Measurements from ENCODE around the gene DNASE2.
A peak's percentile ranks its signal among the peaks of the same experiment; 100 is the strongest.
"Not testable (repeated sequence)": the region's sequence is repeated elsewhere in the genome, so short reads cannot be mapped to it uniquely, and the experiment has no call there.

DNASE2 gene

GRCh38 chr19:12856653-12857052, 24.6 kb downstream of the DNASE2 start:
- no peaks in the 10 kb centered on the region for H3K36me3 ChIP-seq (ENCODE audit: control insufficient read depth in 1 of 2, insufficient read depth in 2 of 2, low read length in 2 of 2)
- no peak overlapping the region for H3K18ac ChIP-seq (ENCODE audit: low read length)
- DNase-seq, result no peak
- H3K79me2 ChIP-seq (ENCODE audit: control insufficient read depth, insufficient read depth, low read length, poor library complexity), result no peaks in the 10 kb centered on the region
- no peak overlapping the region for H3K14ac ChIP-seq (ENCODE audit: low read length)
- no CpG with 5 or more reads among the region's 1 CpG for WGBS (ENCODE audit: extremely low coverage, insufficient coverage, insufficient read length)
- H3K27me3 ChIP-seq (ENCODE audit: insufficient read depth, low read length), result no peaks in the 10 kb centered on the region
- no peak overlapping the region for H2AFZ ChIP-seq (ENCODE audit: insufficient read depth, low read length, poor library complexity)
- H3K9me3 ChIP-seq (ENCODE audit: insufficient read depth, low read depth, low read length), result no peaks in the 10 kb centered on the region
- no peak overlapping the region for H4K8ac ChIP-seq (ENCODE audit: low read depth, low read length)
- no peak overlapping the region for H3K9ac ChIP-seq (ENCODE audit: low read length)
- H4K91ac ChIP-seq (ENCODE audit: low read depth, low read length), result no peak overlapping the region
- H3K4me3 ChIP-seq (ENCODE audit: low read depth, low read length), result no peak overlapping the region
- H2AK5ac ChIP-seq (ENCODE audit: low read length), result no peak overlapping the region
- H4K12ac ChIP-seq (ENCODE audit: low read depth, low read length), result no peak overlapping the region
- no peaks in the 10 kb centered on the region for H3K79me1 ChIP-seq (ENCODE audit: low read length)
- H2BK120ac ChIP-seq (ENCODE audit: insufficient read depth, low read length, poor library complexity), result no peak overlapping the region
- H2BK5ac ChIP-seq (ENCODE audit: low read depth, low read length, poor library complexity), result no peak overlapping the region
- no peak overlapping the region for H3K4ac ChIP-seq (ENCODE audit: low read depth, low read length)
- no peak overlapping the region for H3K4me2 ChIP-seq (ENCODE audit: low read length)
- H3K27ac ChIP-seq (ENCODE audit: low read depth, low read length), result no peak overlapping the region
- H2BK12ac ChIP-seq (ENCODE audit: low read length), result no peak overlapping the region
- H3K23ac ChIP-seq (ENCODE audit: low read length), result no peak overlapping the region
- no peaks in the 10 kb centered on the region for H3K4me1 ChIP-seq (ENCODE audit: control insufficient read depth in 1 of 2, insufficient read depth in 2 of 2, low read length in 2 of 2)

- Histone ChIP-seq H3K18ac (ENCODE audit: low read length) (no peak overlapping the region), H3K79me1 (ENCODE audit: low read length) (no peaks in the 10 kb centered on the region), H3K4me2 (ENCODE audit: low read length) (peak overlapping the region; percentile 57), H2AFZ (ENCODE audit: insufficient read depth, low read length, poor library complexity) (peak overlapping the region; percentile 57), H2BK5ac (ENCODE audit: low read depth, low read length, poor library complexity) (no peak overlapping the region), H3K9ac (ENCODE audit: low read length) (no peak overlapping the region), H4K8ac (ENCODE audit: low read depth, low read length) (peak overlapping the region; percentile 8), H3K27ac (ENCODE audit: low read depth, low read length) (no peak overlapping the region), H3K23ac (ENCODE audit: low read length) (no peak overlapping the region), H3K36me3 (ENCODE audit: control insufficient read depth in 1 of 2, insufficient read depth in 2 of 2, low read length in 2 of 2) (no peaks in the 10 kb centered on the region), H3K4me3 (ENCODE audit: low read depth, low read length) (no peak overlapping the region), H3K14ac (ENCODE audit: low read length) (no peak overlapping the region), H2BK120ac (ENCODE audit: insufficient read depth, low read length, poor library complexity) (no peak overlapping the region), H3K9me3 (ENCODE audit: insufficient read depth, low read depth, low read length) (peaks cover 3% of the 10 kb centered on the region), H2BK12ac (ENCODE audit: low read length) (no peak overlapping the region), H2AK5ac (ENCODE audit: low read length) (no peak overlapping the region), H4K91ac (ENCODE audit: low read depth, low read length) (no peak overlapping the region), H3K4ac (ENCODE audit: low read depth, low read length) (no peak overlapping the region), H3K79me2 (ENCODE audit: control insufficient read depth, insufficient read depth, low read length, poor library complexity) (no peaks in the 10 kb centered on the region), H3K4me1 (ENCODE audit: control insufficient read depth in 1 of 2, insufficient read depth in 2 of 2, low read length in 2 of 2) (peaks cover 0 to 3% of the 10 kb centered on the region in 2 experiments), H3K27me3 (ENCODE audit: insufficient read depth, low read length) (no peaks in the 10 kb centered on the region), H4K12ac (ENCODE audit: low read depth, low read length) (no peak overlapping the region)
- DNase-seq, result peak; percentile 82 to 90
- no CpG with 5 or more reads among the region's 69 CpGs for WGBS (ENCODE audit: extremely low coverage, insufficient coverage, insufficient read length)
These were observed 33.8 kb downstream of the DNASE2 start for GRCh38 chr19:12847159-12848139.

DNA sequence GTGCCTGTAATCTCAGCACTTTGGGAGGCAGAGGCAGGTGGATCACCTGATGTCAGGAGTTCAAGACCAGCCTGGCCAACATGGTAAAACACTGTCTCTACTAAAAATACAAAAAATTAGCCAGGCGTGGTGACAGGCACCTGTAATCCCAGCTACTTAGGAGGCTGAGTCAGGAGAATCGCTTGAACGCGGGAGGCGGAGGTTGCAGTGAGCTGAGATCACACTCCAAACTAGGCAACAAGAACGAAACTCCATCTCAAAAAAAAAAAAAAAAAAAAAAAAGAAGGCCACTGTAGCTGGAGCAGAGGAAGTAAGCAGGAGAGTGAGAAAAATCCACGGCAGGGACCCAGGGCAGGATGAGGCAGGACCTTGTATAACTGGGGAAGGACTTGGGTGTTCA, 34.6 kb downstream of the DNASE2 start:
- WGBS (ENCODE audit: extremely low coverage, insufficient coverage, insufficient read length), result no CpG with 5 or more reads among the region's 7 CpGs

GRCh38 chr19:12843999-12844732, 37.1 kb downstream of the DNASE2 start:
- no peaks in the 10 kb centered on the region for H3K36me3 ChIP-seq (ENCODE audit: control insufficient read depth in 1 of 2, insufficient read depth in 2 of 2, low read length in 2 of 2)
- H3K4ac ChIP-seq (ENCODE audit: low read depth, low read length), result no peak overlapping the region
- H4K12ac ChIP-seq (ENCODE audit: low read depth, low read length), result no peak overlapping the region
- H2BK12ac ChIP-seq (ENCODE audit: low read length), result no peak overlapping the region
- H3K18ac ChIP-seq (ENCODE audit: low read length), result no peak overlapping the region
- no peak overlapping the region for H4K91ac ChIP-seq (ENCODE audit: low read depth, low read length)
- no peak overlapping the region for H3K4me2 ChIP-seq (ENCODE audit: low read length)
- no peak overlapping the region for H3K27ac ChIP-seq (ENCODE audit: low read depth, low read length)
- no peak overlapping the region for H3K14ac ChIP-seq (ENCODE audit: low read length)
- H3K27me3 ChIP-seq (ENCODE audit: insufficient read depth, low read length), result peaks cover 4% of the 10 kb centered on the region
- no peak overlapping the region for H3K23ac ChIP-seq (ENCODE audit: low read length)
- H2BK5ac ChIP-seq (ENCODE audit: low read depth, low read length, poor library complexity), result no peak overlapping the region
- H4K8ac ChIP-seq (ENCODE audit: low read depth, low read length), result no peak overlapping the region
- H2AFZ ChIP-seq (ENCODE audit: insufficient read depth, low read length, poor library complexity), result no peak overlapping the region
- H3K79me1 ChIP-seq (ENCODE audit: low read length), result no peaks in the 10 kb centered on the region
- peaks cover 8% of the 10 kb centered on the region for H3K9me3 ChIP-seq (ENCODE audit: insufficient read depth, low read depth, low read length)
- H3K4me1 ChIP-seq (ENCODE audit: control insufficient read depth in 1 of 2, insufficient read depth in 2 of 2, low read length in 2 of 2), result peaks cover 3 to 10% of the 10 kb centered on the region in 2 experiments
- no CpG with 5 or more reads among the region's 3 CpGs for WGBS (ENCODE audit: extremely low coverage, insufficient coverage, insufficient read length)
- peak in 1 of 2 donors; percentile 46 for DNase-seq
- H3K9ac ChIP-seq (ENCODE audit: low read length), result no peak overlapping the region
- H3K79me2 ChIP-seq (ENCODE audit: control insufficient read depth, insufficient read depth, low read length, poor library complexity), result no peaks in the 10 kb centered on the region
- no peak overlapping the region for H2AK5ac ChIP-seq (ENCODE audit: low read length)
- H3K4me3 ChIP-seq (ENCODE audit: low read depth, low read length), result no peak overlapping the region
- H2BK120ac ChIP-seq (ENCODE audit: insufficient read depth, low read length, poor library complexity), result no peak overlapping the region

More for the DNA sequence above, 34.6 kb downstream of the DNASE2 start:
- not testable (repeated sequence) for H3K79me1 ChIP-seq (ENCODE audit: low read length); H4K8ac ChIP-seq (ENCODE audit: low read depth, low read length); H2BK5ac ChIP-seq (ENCODE audit: low read depth, low read length, poor library complexity); DNase-seq; H3K14ac ChIP-seq (ENCODE audit: low read length); H3K27ac ChIP-seq (ENCODE audit: low read depth, low read length); H3K9ac ChIP-seq (ENCODE audit: low read length); H3K36me3 ChIP-seq (ENCODE audit: control insufficient read depth in 1 of 2, insufficient read depth in 2 of 2, low read length in 2 of 2); H3K27me3 ChIP-seq (ENCODE audit: insufficient read depth, low read length); H3K4me3 ChIP-seq (ENCODE audit: low read depth, low read length); H2BK120ac ChIP-seq (ENCODE audit: insufficient read depth, low read length, poor library complexity); H2AFZ ChIP-seq (ENCODE audit: insufficient read depth, low read length, poor library complexity); H3K18ac ChIP-seq (ENCODE audit: low read length); H3K79me2 ChIP-seq (ENCODE audit: control insufficient read depth, insufficient read depth, low read length, poor library complexity); H4K91ac ChIP-seq (ENCODE audit: low read depth, low read length); H2BK12ac ChIP-seq (ENCODE audit: low read length); H3K4me1 ChIP-seq (ENCODE audit: control insufficient read depth in 1 of 2, insufficient read depth in 2 of 2, low read length in 2 of 2); H3K4me2 ChIP-seq (ENCODE audit: low read length); H4K12ac ChIP-seq (ENCODE audit: low read depth, low read length); H3K9me3 ChIP-seq (ENCODE audit: insufficient read depth, low read depth, low read length); H3K4ac ChIP-seq (ENCODE audit: low read depth, low read length); H3K23ac ChIP-seq (ENCODE audit: low read length); H2AK5ac ChIP-seq (ENCODE audit: low read length)
